ENCODE data around the gene LMO7.

GRCh38 chr13:75675421-75675820 lies 39.3 kb downstream of the LMO7 start:
- TF ChIP-seq POLR2A (IDR thresholded peaks at IDR 0.05; ENCODE audit: low read length) (no peak), GATA1 (IDR thresholded peaks at IDR 0.05; ENCODE audit: low read depth, low read length) (no peak)

Measured in erythroblast (primary cell).